Natural killer cell (primary cell): ENCODE data around the gene RBPJ. TPM values are rescaled to one million over a fixed set of nuclear protein-coding genes. Genes with fewer than 3 reads are reported as not detected.

Experiments used
- ATAC-seq, 3 donors: fragments of 150-1000 bp in 2 of 3; fragments of 200-7000 bp in 1 of 3; cut with Tn5 transposase; 1 replicate in 1 of 3; 2 replicates in 2 of 3; pipeline ENCODE4 v1.10.0; 2021; ENCODE audit warnings: mild to moderate bottlenecking in 2 of 3, moderate library complexity in 2 of 3
- DNase-seq, 2 donors: peaks; one replicate each; pipeline versions ENCODE4 v3.0.0 to v3.0.0-alpha.2; 2013 to 2021; ENCODE audit warnings: mixed read lengths in 1 of 2
- H3K27ac ChIP-seq: one replicate; pipeline ENCODE4 v1.5.1; 2013; ENCODE audit warnings: mild to moderate bottlenecking, low read length
- H3K27me3 ChIP-seq: one replicate; pipeline ENCODE4 v1.6.1; 2013; ENCODE audit warnings: low read length; ENCODE audit not compliant: control insufficient read depth, insufficient read depth
- H3K36me3 ChIP-seq: one replicate; pipeline ENCODE4 v1.6.1; 2013; ENCODE audit warnings: low read length; ENCODE audit not compliant: control insufficient read depth, insufficient read depth
- H3K4me1 ChIP-seq: one replicate; pipeline ENCODE4 v1.6.1; 2013; ENCODE audit warnings: low read length; ENCODE audit not compliant: control insufficient read depth, insufficient read depth
- H3K4me3 ChIP-seq: one replicate; pipeline ENCODE4 v1.5.1; 2013; ENCODE audit warnings: low read length
- H3K9me3 ChIP-seq: one replicate; pipeline ENCODE4 v1.6.1; 2013; ENCODE audit warnings: low read length; ENCODE audit not compliant: control insufficient read depth, insufficient read depth
- H3K27ac Mint-ChIP-seq, 2 donors: one replicate each; pipeline ENCODE4 v1.8.0; 2022; ENCODE audit warnings: mild to moderate bottlenecking in 2 of 2, mixed read lengths in 2 of 2, moderate library complexity in 1 of 2
- H3K27me3 Mint-ChIP-seq, 2 donors: one replicate each; pipeline ENCODE4 v1.8.0; 2022; ENCODE audit warnings: low read depth in 2 of 2, mixed read lengths in 2 of 2
- H3K36me3 Mint-ChIP-seq: one replicate; pipeline ENCODE4 v1.8.0; 2022; ENCODE audit warnings: mixed read lengths
- H3K4me1 Mint-ChIP-seq, 2 donors: one replicate each; pipeline ENCODE4 v1.8.0; 2022; ENCODE audit warnings: mixed read lengths in 2 of 2
- H3K4me3 Mint-ChIP-seq: one replicate; pipeline ENCODE4 v1.8.0; 2022; ENCODE audit warnings: mild to moderate bottlenecking, moderate library complexity, mixed read lengths
- H3K9me3 Mint-ChIP-seq, 2 donors: one replicate each; pipeline ENCODE4 v1.8.0; 2022; ENCODE audit warnings: mixed read lengths in 2 of 2
- CTCF ChIP-seq: fragments of 200-600 bp; IDR thresholded peaks from one replicate; pipeline ENCODE4 v1.8.0; 2022; ENCODE audit warnings: antibody characterized with exemption
- WGBS: methylation state at CpG from one replicate; pipeline ENCODE4 v1.1.7; 2013; ENCODE audit warnings: missing lambda C conversion rate; ENCODE audit not compliant: insufficient coverage; 5-methylcytosine and 5-hydroxymethylcytosine counted together
- intact Hi-C: fragments of 100-400 bp; cut with micrococcal nuclease; formaldehyde crosslinking; loops from one replicate; pipeline ENCODE4 v1.14.2; 2022
- total RNA-seq, 4 donors: library from RNA; stranded (reverse); fragments of 120-200 nt in 1 of 4; gene quantifications; one replicate each; pipeline versions ENCODE4 v1.2.3 to v1.2.4, GENCODE V29; 2013 to 2022

The RBPJ gene
- total RNA-seq, 3 donors from 2014 or later (not counting 1 experiment from before 2014, with no cell fraction given): 46.4 to 53.3 (median 48.8) TPM

GRCh38 chr4:26410385-26411293, 89.8 kb downstream of the RBPJ start:
- H3K4me1 ChIP-seq: no peaks in the 10 kb centered on the region
- DNase-seq: peak in 1 of 2 donors; percentile 76

GRCh38 chr4:26412381-26413372, 91.9 kb downstream of the RBPJ start:
- DNase-seq (no peak), ATAC-seq (no peak)
- no peaks in the 10 kb centered on the region for H3K27me3 ChIP-seq
- no peaks in the 10 kb centered on the region for H3K4me1 Mint-ChIP-seq
- H3K27ac Mint-ChIP-seq: no peak overlapping the region
- peaks cover 6% of the 10 kb centered on the region for H3K36me3 ChIP-seq
- no peak for TF ChIP-seq CTCF
- WGBS: 91% methylated on average over 7 of the region's 7 CpGs
- H3K4me3 ChIP-seq: no peak overlapping the region
- no peak overlapping the region for H3K4me3 Mint-ChIP-seq
- no peaks in the 10 kb centered on the region for H3K9me3 Mint-ChIP-seq
- H3K4me1 ChIP-seq: no peaks in the 10 kb centered on the region
- no peaks in the 10 kb centered on the region for H3K27me3 Mint-ChIP-seq
- H3K27ac ChIP-seq: no peak overlapping the region
- H3K9me3 ChIP-seq: no peaks in the 10 kb centered on the region
- peaks cover under 1% of the 10 kb centered on the region for H3K36me3 Mint-ChIP-seq
- intact Hi-C loops: no loop called here

More at GRCh38 chr4:26410385-26411293, 89.8 kb downstream of the RBPJ start:
- 0% methylated on average over 1 of the region's 2 CpGs for WGBS
- Mint-ChIP-seq H3K4me1 (no peaks in the 10 kb centered on the region), H3K9me3 (peaks cover 0 to 7% of the 10 kb centered on the region in 2 donors), H3K27me3 (no peaks in the 10 kb centered on the region), H3K27ac (no peak overlapping the region), H3K4me3 (no peak overlapping the region), H3K36me3 (peaks cover 20% of the 10 kb centered on the region)
- ATAC-seq: peak; percentile 44 to 65 (median 52)
- H3K36me3 ChIP-seq: peaks cover 7% of the 10 kb centered on the region
- peaks cover 5% of the 10 kb centered on the region for H3K9me3 ChIP-seq
- intact Hi-C loops: loop anchor here (1.0 kb wide), 4 partner anchors 80 to 422 kb away; no protein-coding TSS in a partner anchor
- H3K27me3 ChIP-seq: no peaks in the 10 kb centered on the region
- no peak overlapping the region for H3K4me3 ChIP-seq
- no peak overlapping the region for H3K27ac ChIP-seq
- peak; percentile 83 for TF ChIP-seq CTCF

- intact Hi-C loops: no loop called here
- Mint-ChIP-seq H3K4me1 (no peaks in the 10 kb centered on the region), H3K27me3 (no peaks in the 10 kb centered on the region), H3K27ac (no peak overlapping the region), H3K4me3 (no peak overlapping the region), H3K36me3 (no peaks in the 10 kb centered on the region), H3K9me3 (no peaks in the 10 kb centered on the region)
- ATAC-seq (no peak), DNase-seq (no peak)
- H3K9me3 ChIP-seq: no peaks in the 10 kb centered on the region
- H3K36me3 ChIP-seq: peaks cover 6% of the 10 kb centered on the region
- H3K27me3 ChIP-seq: no peaks in the 10 kb centered on the region
- whole genome bisulfite sequencing: 100% methylated on average over 2 of the region's 3 CpGs
- no peak overlapping the region for H3K27ac ChIP-seq
- H3K4me3 ChIP-seq: no peak overlapping the region
- H3K4me1 ChIP-seq: no peaks in the 10 kb centered on the region
- no peak for TF ChIP-seq CTCF
Observed at GRCh38 chr4:26413582-26413981, 92.8 kb downstream of the RBPJ start.
